Endometrium (tissue), 2 donors: ENCODE data around the gene ROBO1.

Source experiments
- FAIRE-seq: peaks from 2 replicates; lab custom pipeline; 2012; peaks lifted over from hg19 to GRCh38; lab: Jason Lieb, UNC
- donor health status: control.
- donor health status: control.

Gene ROBO1

DNA sequence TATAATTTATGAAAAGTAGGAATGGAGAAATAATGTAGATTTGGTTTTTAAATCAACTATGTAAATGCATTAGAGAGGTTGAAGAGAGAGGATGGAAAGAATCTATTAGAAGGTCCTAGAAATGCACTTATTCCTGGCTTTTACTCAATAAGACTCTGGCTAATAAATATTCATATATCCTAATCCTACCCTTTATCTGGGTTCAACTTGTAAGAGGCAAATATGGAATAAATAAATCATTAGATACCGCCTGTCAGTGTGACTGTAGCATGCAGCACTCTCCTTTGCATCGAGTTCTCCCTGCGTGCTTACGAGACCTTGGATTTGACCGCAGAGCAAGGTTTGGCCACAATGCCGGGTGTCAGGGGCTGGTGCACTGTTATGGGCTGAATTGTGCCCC lies 1156.5 kb downstream of the ROBO1 start:
- FAIRE-seq = no peak

DNA sequence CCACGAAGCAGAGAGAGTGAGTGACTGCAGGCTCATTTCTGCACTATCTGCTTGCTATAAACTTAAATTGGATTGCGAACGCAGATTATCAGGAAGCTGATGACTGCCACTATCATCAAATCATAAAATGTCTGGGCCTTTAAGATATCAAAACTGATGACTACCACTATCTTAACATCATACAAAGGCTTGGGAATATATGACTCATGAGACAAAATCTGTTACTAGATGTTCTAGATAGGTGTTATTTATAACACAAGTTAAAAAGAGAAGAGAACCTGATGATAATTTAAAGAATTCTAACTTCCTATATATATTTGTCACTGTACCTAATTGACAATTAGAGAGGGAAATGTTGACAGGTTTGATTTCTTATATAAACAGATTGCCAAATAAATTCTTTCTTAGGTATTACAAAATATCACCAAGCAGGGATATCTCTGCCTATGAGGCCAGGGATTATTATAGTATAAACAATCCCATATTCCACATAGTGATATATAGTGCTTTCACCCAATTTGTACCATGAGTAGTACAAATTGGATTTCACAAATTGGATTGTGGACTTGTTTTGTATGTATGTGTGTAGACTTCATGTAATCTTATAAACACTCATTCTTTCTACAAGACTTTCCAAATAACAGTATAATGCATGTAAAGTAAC lies 1157.2 kb downstream of the ROBO1 start:
- FAIRE-seq = no peak

DNA sequence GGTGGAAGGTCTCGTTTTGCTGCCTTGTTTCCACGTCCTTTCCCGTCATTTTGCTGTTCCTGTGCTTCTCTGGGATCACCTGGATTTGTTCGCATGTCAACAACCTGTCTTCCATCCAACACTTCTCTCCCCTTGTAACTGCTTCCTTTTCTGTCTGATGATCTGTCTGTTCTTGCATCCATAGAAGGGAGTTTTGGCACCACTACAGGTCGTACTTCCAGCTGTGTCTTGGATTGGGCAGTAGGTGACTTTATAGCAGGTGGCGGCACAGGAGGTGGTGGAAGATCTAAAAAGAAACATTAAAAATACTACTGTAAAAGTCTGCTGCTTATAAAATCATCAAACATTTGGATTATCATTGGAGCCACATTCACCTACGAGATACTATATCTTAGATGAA lies 1161.0 kb downstream of the ROBO1 start:
- FAIRE-seq = no peak

GRCh38 chr3:78605178-78605577 lies 1162.6 kb downstream of the ROBO1 start:
- FAIRE-seq = no peak

DNA sequence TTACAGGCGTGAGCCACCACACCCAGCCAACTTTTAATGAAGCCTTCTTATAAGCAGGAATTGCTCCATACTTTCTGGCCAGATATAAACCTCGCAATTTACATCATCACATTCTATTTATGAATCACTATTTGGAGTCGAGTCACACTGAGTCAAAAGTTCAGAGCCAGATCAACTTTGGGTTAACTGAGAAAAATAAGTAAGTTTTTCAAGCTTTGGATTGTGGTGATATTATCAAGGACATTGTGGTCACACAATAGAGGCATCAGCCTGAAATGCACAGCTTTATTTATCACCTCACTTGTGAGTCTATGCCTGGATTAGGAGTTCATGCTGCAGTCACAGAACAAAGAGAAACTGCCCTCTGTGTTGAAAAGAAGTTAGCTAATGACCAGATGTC lies 1163.5 kb downstream of the ROBO1 start:
- FAIRE-seq = no peak

GRCh38 chr3:78601249-78601648 lies 1166.5 kb downstream of the ROBO1 start:
- FAIRE-seq = no peak

DNA sequence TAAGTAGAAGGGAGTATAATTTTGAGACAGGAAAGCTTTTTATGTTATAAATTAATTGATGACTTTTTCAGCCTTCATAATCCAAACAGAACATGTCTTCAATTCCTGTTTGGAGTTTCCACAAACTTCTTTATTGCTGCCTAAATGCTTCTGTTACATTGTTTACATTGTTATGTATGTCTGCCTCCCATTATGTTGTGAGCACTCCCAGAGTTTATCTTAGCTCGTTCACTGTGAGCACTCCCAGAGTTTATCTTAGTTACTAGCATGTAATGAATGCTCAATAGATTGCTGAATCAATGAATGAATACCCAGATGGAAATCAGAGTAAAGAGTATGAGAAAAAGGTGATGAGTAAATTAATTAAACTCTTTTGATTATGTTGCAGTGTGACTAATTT lies 1178.0 kb downstream of the ROBO1 start:
- FAIRE-seq = no peak

DNA sequence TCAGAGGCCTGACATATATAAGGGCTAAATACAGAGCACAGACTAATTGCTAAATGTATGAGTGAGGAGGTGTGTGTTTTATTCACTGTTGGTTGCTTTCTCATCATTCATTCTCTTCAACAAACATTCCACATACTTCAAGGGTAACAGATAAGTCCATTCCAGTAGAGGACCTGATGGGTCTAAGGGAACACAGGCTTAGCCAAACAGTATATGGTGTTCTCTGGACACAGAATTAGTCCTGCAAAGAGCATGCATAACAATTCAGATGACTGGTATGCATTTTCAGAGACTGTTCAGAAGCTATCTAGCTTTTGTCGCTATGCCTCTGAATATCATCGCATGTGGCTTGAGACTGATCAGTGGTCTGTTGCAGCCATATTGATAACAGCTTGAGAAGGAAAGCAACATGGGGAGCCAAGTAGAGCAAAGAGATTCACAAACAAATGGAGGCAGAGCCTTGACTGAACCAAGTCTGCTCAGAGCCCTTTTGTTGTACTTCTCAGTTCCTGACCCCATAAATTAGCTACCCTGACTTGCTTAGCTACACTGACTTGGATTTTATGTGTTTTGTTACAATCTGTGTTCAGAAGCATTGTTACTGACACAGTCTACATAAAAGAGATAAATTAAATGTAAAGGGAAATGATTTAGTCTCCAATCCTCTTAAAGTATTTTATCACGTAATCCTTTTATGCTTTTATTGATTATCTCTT lies 1178.7 kb downstream of the ROBO1 start:
- FAIRE-seq = no peak

DNA sequence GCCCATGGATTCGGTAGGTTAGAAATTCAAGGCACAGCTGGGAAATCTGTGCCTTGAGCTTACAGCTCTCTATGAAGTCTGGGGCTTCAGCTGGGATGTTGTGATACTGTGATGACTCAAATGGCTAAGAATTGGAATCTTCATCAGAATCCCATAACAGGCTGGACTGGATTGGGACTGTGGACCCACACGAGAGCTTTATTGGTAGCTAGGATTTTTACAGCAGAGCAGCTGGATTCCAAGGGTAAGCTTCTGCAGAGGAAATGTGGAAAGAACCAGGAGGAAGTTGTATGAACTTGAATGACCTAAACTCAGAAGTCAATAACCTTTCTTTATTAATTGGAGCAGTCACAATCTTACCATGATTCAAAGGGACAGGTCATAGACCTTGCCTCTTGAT lies 1187.1 kb downstream of the ROBO1 start:
- no peak for FAIRE-seq

DNA sequence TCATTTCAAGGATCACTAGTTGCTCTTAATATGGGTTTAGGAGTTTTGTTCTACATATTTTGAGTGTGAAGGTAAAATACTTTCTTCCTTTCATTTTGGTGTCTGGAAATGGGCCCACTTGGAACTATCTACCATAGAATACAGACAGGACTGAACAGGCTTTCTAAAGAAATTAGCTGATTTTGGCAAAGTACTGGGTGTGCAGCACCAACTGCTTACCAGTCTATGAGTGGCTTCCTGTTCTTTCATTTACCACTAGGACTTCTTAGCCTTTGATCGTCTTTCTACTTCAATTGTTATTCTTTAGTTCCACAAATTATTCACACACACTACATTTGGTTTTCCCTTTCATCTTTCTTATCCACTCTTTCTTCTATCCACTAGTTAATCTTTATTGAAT lies 1196.3 kb downstream of the ROBO1 start:
- FAIRE-seq = no peak

DNA sequence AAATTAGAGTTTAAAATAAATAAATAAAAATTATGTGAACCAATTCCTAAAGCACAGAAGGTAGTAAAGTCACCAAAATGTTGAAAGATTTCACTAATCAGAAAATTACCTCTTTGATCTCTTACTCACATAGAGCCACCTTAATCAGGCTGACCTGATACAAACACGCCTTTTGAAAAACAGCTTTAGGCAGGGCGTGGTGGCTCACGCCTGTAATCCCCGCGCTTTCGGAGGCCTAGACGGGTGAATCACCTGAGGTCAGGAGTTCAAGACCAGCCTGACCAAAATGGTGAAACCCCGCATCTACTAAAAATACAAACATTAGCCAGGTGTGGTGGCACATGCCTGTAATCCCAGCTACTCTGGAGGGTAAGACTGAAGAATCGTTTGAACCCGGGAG lies 1197.3 kb downstream of the ROBO1 start:
- FAIRE-seq = no peak

DNA sequence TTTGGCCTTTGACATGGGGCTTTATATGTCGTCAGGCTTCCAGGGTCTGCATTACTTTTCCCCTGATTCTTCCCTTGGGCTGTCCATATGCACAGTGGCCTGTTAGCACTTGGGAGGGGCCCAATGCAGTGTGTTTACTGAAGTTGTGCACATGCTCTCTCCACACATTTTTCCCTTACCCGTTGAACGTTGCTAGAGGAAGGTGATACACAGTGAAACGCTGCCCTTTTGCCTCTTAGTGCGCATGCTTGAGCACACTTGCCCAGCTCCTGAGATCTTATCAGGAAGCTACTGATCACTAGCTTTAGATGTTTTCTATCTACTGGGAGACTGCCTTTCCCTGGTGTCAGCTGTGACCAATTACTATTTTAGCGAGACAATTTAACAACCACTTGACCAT lies 1198.0 kb downstream of the ROBO1 start:
- no peak for FAIRE-seq

- FAIRE-seq = no peak
Measured at GRCh38 chr3:78565712-78566111, 1202.1 kb downstream of the ROBO1 start.

DNA sequence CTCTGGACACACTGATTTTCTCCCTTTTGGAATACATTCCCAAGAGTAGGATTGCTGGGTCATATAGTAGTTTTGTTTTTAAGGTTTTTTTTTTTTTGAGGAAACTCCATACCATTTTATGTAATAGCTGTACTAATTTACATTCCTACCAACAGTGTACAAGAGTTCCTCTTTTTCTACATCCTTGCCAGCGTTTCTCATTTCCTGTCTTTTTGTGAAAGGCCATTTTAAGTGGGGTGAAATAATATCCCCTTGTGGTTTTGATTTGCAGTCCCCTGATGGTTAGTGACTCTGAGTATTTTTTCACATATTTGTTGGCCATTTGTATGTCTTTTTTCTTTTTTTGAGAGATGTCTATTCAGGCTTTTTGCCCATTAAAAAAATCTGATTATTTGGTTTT lies 1205.5 kb downstream of the ROBO1 start:
- no peak for FAIRE-seq
